ENCODE results near the gene USP12. TPM values are rescaled to one million over a fixed set of nuclear protein-coding genes. Genes with fewer than 3 reads are reported as not detected.
"Not testable (repeated sequence)": the region's sequence is repeated elsewhere in the genome, so short reads cannot be mapped to it uniquely, and the experiment has no call there.

USP12 gene
- total RNA-seq, 1 donor from 2014 or later, result 28.0 TPM

- intact Hi-C loops (cut with DNase I), result loop anchor here (10.0 kb wide), 1 partner anchor 46 kb away; no protein-coding TSS in a partner anchor
- DNase-seq (ENCODE audit: low spot score), result no peak
Observed at GRCh38 chr13:27160657-27161295, 10.8 kb downstream of the USP12 start.

- intact Hi-C loops (cut with DNase I), result loop anchor here (10.0 kb wide), 1 partner anchor 45 kb away; no protein-coding TSS in a partner anchor
- DNase-seq (ENCODE audit: low spot score), result no peak
Observed at GRCh38 chr13:27159806-27160563, 11.6 kb downstream of the USP12 start.

GRCh38 chr13:27158335-27158734 lies 13.3 kb downstream of the USP12 start:
- no peak for DNase-seq (ENCODE audit: low spot score)
- intact Hi-C loops (cut with DNase I), result no loop called here

- intact Hi-C loops (cut with DNase I), result no loop called here
- no peak for DNase-seq (ENCODE audit: low spot score)
Observed at GRCh38 chr13:27151798-27152599, 19.6 kb downstream of the USP12 start.

GRCh38 chr13:27149702-27150101 lies 21.9 kb downstream of the USP12 start:
- intact Hi-C loops (cut with DNase I), result no loop called here

GRCh38 chr13:27148900-27149299 lies 22.7 kb downstream of the USP12 start:
- DNase-seq (ENCODE audit: low spot score), result no peak
- intact Hi-C loops (cut with DNase I), result no loop called here

More at GRCh38 chr13:27149702-27150101, 21.9 kb downstream of the USP12 start:
- no peak for DNase-seq (ENCODE audit: low spot score)

GRCh38 chr13:27147530-27148170 lies 24.0 kb downstream of the USP12 start:
- no peak for DNase-seq (ENCODE audit: low spot score)
- intact Hi-C loops (cut with DNase I), result no loop called here

GRCh38 chr13:27141746-27142145 lies 29.9 kb downstream of the USP12 start:
- intact Hi-C loops (cut with DNase I), result no loop called here
- DNase-seq (ENCODE audit: low spot score), result no peak

- intact Hi-C loops (cut with DNase I); DNase-seq (ENCODE audit: low spot score): not testable (repeated sequence)
Observed at GRCh38 chr13:27141159-27141558, 30.5 kb downstream of the USP12 start.

GRCh38 chr13:27140060-27140459 lies 31.6 kb downstream of the USP12 start:
- intact Hi-C loops (cut with DNase I), result no loop called here
- DNase-seq (ENCODE audit: low spot score), result no peak

GRCh38 chr13:27139565-27139964 lies 32.0 kb downstream of the USP12 start:
- intact Hi-C loops (cut with DNase I), result no loop called here

GRCh38 chr13:27138457-27139093 lies 33.0 kb downstream of the USP12 start:
- DNase-seq (ENCODE audit: low spot score), result no peak
- intact Hi-C loops (cut with DNase I), result no loop called here

More at GRCh38 chr13:27139565-27139964, 32.0 kb downstream of the USP12 start:
- no peak for DNase-seq (ENCODE audit: low spot score)

GRCh38 chr13:27137759-27138158 lies 33.9 kb downstream of the USP12 start:
- DNase-seq (ENCODE audit: low spot score), result no peak
- intact Hi-C loops (cut with DNase I), result no loop called here

GRCh38 chr13:27135023-27135422 lies 36.6 kb downstream of the USP12 start:
- intact Hi-C loops (cut with DNase I), result no loop called here
- no peak for DNase-seq (ENCODE audit: low spot score)

- intact Hi-C loops (cut with DNase I), result no loop called here
- DNase-seq (ENCODE audit: low spot score), result no peak
Observed at GRCh38 chr13:27133889-27134288, 37.7 kb downstream of the USP12 start.

- DNase-seq (ENCODE audit: low spot score), result no peak
- intact Hi-C loops (cut with DNase I), result no loop called here
Observed at GRCh38 chr13:27132538-27132937, 39.1 kb downstream of the USP12 start.

- DNase-seq (ENCODE audit: low spot score), result no peak
- intact Hi-C loops (cut with DNase I), result no loop called here
Observed at GRCh38 chr13:27131906-27132305, 39.7 kb downstream of the USP12 start.

- DNase-seq (ENCODE audit: low spot score), result no peak
- intact Hi-C loops (cut with DNase I), result no loop called here
Observed at GRCh38 chr13:27130979-27131623, 40.5 kb downstream of the USP12 start.
